ENCODE data around the gene PYROXD2. TPM values are rescaled to one million over a fixed set of nuclear protein-coding genes. Genes with fewer than 3 reads are reported as not detected.

PYROXD2 gene
- total RNA-seq, 1 experiment from 2014 or later, result 2.2 TPM

GRCh38 chr10:98433371-98433770 is 18.4 kb upstream of the PYROXD2 start:
- H3K4me1 ChIP-seq, result no peaks in the 10 kb centered on the region
- H3K9me3 ChIP-seq, result no peaks in the 10 kb centered on the region
- Mint-ChIP-seq H3K36me3 (ENCODE audit: insufficient read depth, unreplicated experiment) (peaks cover 9% of the 10 kb centered on the region), H3K27ac (ENCODE audit: unreplicated experiment) (no peak overlapping the region), H3K9me3 (ENCODE audit: unreplicated experiment) (no peaks in the 10 kb centered on the region), H3K4me3 (ENCODE audit: unreplicated experiment) (no peak overlapping the region), H3K4me1 (ENCODE audit: low read depth, unreplicated experiment) (no peaks in the 10 kb centered on the region), H3K27me3 (ENCODE audit: insufficient read depth, unreplicated experiment) (no peaks in the 10 kb centered on the region)
- BruUV-seq (replicated peaks), result no TSS peak
- TF ChIP-seq, protein P1, sequence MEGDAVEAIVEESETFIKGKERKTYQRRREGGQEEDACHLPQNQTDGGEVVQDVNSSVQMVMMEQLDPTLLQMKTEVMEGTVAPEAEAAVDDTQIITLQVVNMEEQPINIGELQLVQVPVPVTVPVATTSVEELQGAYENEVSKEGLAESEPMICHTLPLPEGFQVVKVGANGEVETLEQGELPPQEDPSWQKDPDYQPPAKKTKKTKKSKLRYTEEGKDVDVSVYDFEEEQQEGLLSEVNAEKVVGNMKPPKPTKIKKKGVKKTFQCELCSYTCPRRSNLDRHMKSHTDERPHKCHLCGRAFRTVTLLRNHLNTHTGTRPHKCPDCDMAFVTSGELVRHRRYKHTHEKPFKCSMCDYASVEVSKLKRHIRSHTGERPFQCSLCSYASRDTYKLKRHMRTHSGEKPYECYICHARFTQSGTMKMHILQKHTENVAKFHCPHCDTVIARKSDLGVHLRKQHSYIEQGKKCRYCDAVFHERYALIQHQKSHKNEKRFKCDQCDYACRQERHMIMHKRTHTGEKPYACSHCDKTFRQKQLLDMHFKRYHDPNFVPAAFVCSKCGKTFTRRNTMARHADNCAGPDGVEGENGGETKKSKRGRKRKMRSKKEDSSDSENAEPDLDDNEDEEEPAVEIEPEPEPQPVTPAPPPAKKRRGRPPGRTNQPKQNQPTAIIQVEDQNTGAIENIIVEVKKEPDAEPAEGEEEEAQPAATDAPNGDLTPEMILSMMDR (IDR thresholded peaks at IDR 0.05; ENCODE audit: insufficient read depth in 1 of 2, low read depth in 1 of 2, low read length in 1 of 2, severe bottlenecking in 1 of 2, unreplicated experiment in 1 of 2), result no peak
- H3K27me3 ChIP-seq (replicated peaks; ENCODE audit: control insufficient read depth, insufficient read depth, low read length), result no peaks in the 10 kb centered on the region
- H3K36me3 ChIP-seq (ENCODE audit: control insufficient read depth, insufficient read depth, low read length), result peaks cover 1% of the 10 kb centered on the region
- ChIA-PET POLR2A (no interaction called here), CTCF (no interaction called here)
- intact Hi-C loops (cut with micrococcal nuclease; ENCODE audit: unreplicated experiment), result no loop called here
- H3K4me3 ChIP-seq (ENCODE audit: low read depth, low read length), result no peak overlapping the region
- DNase-seq, result no peak

- no peaks in the 10 kb centered on the region for H3K27me3 Mint-ChIP-seq (ENCODE audit: insufficient read depth, unreplicated experiment)
- Histone ChIP-seq H3K27me3 (replicated peaks; ENCODE audit: control insufficient read depth, insufficient read depth, low read length) (no peaks in the 10 kb centered on the region), H3K4me1 (no peaks in the 10 kb centered on the region), H3K9me3 (no peaks in the 10 kb centered on the region), H3K36me3 (ENCODE audit: control insufficient read depth, insufficient read depth, low read length) (peaks cover 1% of the 10 kb centered on the region), H3K4me3 (ENCODE audit: low read depth, low read length) (no peak overlapping the region)
- no peak overlapping the region for H3K27ac Mint-ChIP-seq (ENCODE audit: unreplicated experiment)
- TF ChIP-seq, protein P1 (IDR thresholded peaks at IDR 0.05; ENCODE audit: insufficient read depth in 1 of 2, low read depth in 1 of 2, low read length in 1 of 2, severe bottlenecking in 1 of 2, unreplicated experiment in 1 of 2), result no peak
- BruUV-seq (replicated peaks), result no TSS peak
- CTCF ChIA-PET, result no interaction called here
- peaks cover 9% of the 10 kb centered on the region for H3K36me3 Mint-ChIP-seq (ENCODE audit: insufficient read depth, unreplicated experiment)
- H3K9me3 Mint-ChIP-seq (ENCODE audit: unreplicated experiment), result no peaks in the 10 kb centered on the region
- POLR2A ChIA-PET, result no interaction called here
- no peak overlapping the region for H3K4me3 Mint-ChIP-seq (ENCODE audit: unreplicated experiment)
- no peak for DNase-seq
- H3K4me1 Mint-ChIP-seq (ENCODE audit: low read depth, unreplicated experiment), result no peaks in the 10 kb centered on the region
- intact Hi-C loops (cut with micrococcal nuclease; ENCODE audit: unreplicated experiment), result no loop called here
Observed at GRCh38 chr10:98432330-98432729, 17.3 kb upstream of the PYROXD2 start.

DNA sequence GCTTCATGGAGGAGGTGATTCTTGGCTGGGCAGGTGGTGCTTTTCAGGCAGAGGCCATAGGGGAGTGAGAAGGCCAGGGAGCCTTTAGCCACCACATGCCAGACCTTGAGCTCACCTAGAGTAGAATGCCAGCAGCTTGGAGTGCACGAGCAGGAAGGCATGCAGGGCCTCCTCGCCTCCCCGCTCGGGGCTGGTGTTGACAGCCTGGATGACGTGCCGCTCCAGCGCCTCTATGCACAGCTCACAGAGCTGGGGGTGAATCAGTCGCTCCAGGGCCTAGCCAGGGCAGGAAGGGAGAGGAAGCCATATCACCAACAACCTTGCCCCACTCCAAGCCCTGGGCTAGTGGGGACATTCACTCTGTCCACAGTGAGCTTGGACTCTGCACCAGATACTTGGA is 16.0 kb upstream of the PYROXD2 start:
- no peaks in the 10 kb centered on the region for H3K9me3 ChIP-seq
- no peaks in the 10 kb centered on the region for H3K27me3 Mint-ChIP-seq (ENCODE audit: insufficient read depth, unreplicated experiment)
- ChIA-PET POLR2A (no interaction called here), CTCF (no interaction called here)
- TF ChIP-seq, protein P1 (IDR thresholded peaks at IDR 0.05; ENCODE audit: insufficient read depth in 1 of 2, low read depth in 1 of 2, low read length in 1 of 2, severe bottlenecking in 1 of 2, unreplicated experiment in 1 of 2), result no peak
- H3K4me1 Mint-ChIP-seq (ENCODE audit: low read depth, unreplicated experiment), result no peaks in the 10 kb centered on the region
- H3K36me3 Mint-ChIP-seq (ENCODE audit: insufficient read depth, unreplicated experiment), result peaks cover 9% of the 10 kb centered on the region
- no peak overlapping the region for H3K4me3 Mint-ChIP-seq (ENCODE audit: unreplicated experiment)
- no peaks in the 10 kb centered on the region for H3K4me1 ChIP-seq
- intact Hi-C loops (cut with micrococcal nuclease; ENCODE audit: unreplicated experiment), result no loop called here
- H3K4me3 ChIP-seq (ENCODE audit: low read depth, low read length), result no peak overlapping the region
- no peak overlapping the region for H3K27ac Mint-ChIP-seq (ENCODE audit: unreplicated experiment)
- H3K27me3 ChIP-seq (replicated peaks; ENCODE audit: control insufficient read depth, insufficient read depth, low read length), result no peaks in the 10 kb centered on the region
- H3K9me3 Mint-ChIP-seq (ENCODE audit: unreplicated experiment), result no peaks in the 10 kb centered on the region
- no peak for DNase-seq
- peaks cover 1% of the 10 kb centered on the region for H3K36me3 ChIP-seq (ENCODE audit: control insufficient read depth, insufficient read depth, low read length)
- BruUV-seq (replicated peaks), result no TSS peak

Measured in Caco-2 (cell line).